ENCODE data around the gene SEMA3C.

GRCh38 chr7:80907612-80908011 is 11.2 kb downstream of the SEMA3C start:
- TF ChIP-seq EZH2 (IDR thresholded peaks at IDR 0.05; ENCODE audit: borderline replicate concordance, insufficient read depth, low read length, poor library complexity, severe bottlenecking) (no peak), CTCF (IDR thresholded peaks at IDR 0.05; ENCODE audit: poor library complexity, severe bottlenecking) (no peak)

All from neural cell (in vitro differentiated cells).